GM23248 (cell line): ENCODE data around the gene TH. TPM values are rescaled to one million over a fixed set of nuclear protein-coding genes. Genes with fewer than 3 reads are reported as not detected.

Experiments
- DNase-seq: peaks from one replicate; pipeline ENCODE4 v3.0.0-alpha.2; 2015
- H2AFZ ChIP-seq: fragments of 200-600 bp; sonication (generic); 2 replicates; pipeline ENCODE4 v1.6.1; 2016; ENCODE audit warnings: antibody characterized with exemption
- H3F3A ChIP-seq: fragments of 200-600 bp; sonication (generic); 2 replicates; pipeline ENCODE4 v1.6.1; 2016; ENCODE audit warnings: mild to moderate bottlenecking, antibody characterized with exemption, mixed run types; ENCODE audit not compliant: insufficient read depth
- H3K27ac ChIP-seq: fragments of 200-600 bp; sonication (generic); 2 replicates; pipeline ENCODE4 v1.5.1; 2016; ENCODE audit warnings: mild to moderate bottlenecking
- H3K27me3 ChIP-seq: fragments of 200-600 bp; sonication (generic); replicated peaks from 2 replicates; pipeline ENCODE4 v1.6.1; 2016; ENCODE audit warnings: mild to moderate bottlenecking; ENCODE audit not compliant: insufficient read depth
- H3K36me3 ChIP-seq: fragments of 200-600 bp; sonication (generic); 2 replicates; pipeline ENCODE4 v1.6.1; 2016; ENCODE audit warnings: low read depth, mild to moderate bottlenecking
- H3K4me1 ChIP-seq: fragments of 200-600 bp; sonication (generic); 2 replicates; pipeline ENCODE4 v1.6.1; 2016; ENCODE audit warnings: mild to moderate bottlenecking; ENCODE audit not compliant: insufficient read depth
- H3K4me2 ChIP-seq: fragments of 200-600 bp; sonication (generic); one replicate; pipeline ENCODE4 v1.6.1; 2016; ENCODE audit warnings: mild to moderate bottlenecking; ENCODE audit not compliant: unreplicated experiment
- H3K4me3 ChIP-seq: fragments of 200-600 bp; sonication (generic); 2 replicates; pipeline ENCODE4 v1.5.1; 2016; ENCODE audit warnings: mild to moderate bottlenecking
- H3K79me2 ChIP-seq: fragments of 200-600 bp; sonication (generic); 2 replicates; pipeline ENCODE4 v1.6.1; 2016; ENCODE audit warnings: mild to moderate bottlenecking; ENCODE audit not compliant: insufficient read depth
- H3K9ac ChIP-seq: fragments of 200-600 bp; sonication (generic); 2 replicates; pipeline ENCODE4 v1.6.1; 2016; ENCODE audit warnings: mild to moderate bottlenecking
- H3K9me2 ChIP-seq: fragments of 200-600 bp; sonication (generic); 2 replicates; pipeline ENCODE4 v1.6.1; 2016; ENCODE audit warnings: mixed run types, mild to moderate bottlenecking, moderate library complexity; ENCODE audit not compliant: insufficient read depth
- H3K9me3 ChIP-seq: fragments of 200-600 bp; sonication (generic); one replicate; pipeline ENCODE4 v1.6.1; 2017; ENCODE audit warnings: low read depth
- H4K20me1 ChIP-seq: fragments of 200-600 bp; sonication (generic); 2 replicates; pipeline ENCODE4 v1.6.0; 2016; ENCODE audit not compliant: insufficient read depth
- EZH2 ChIP-seq: fragments of 200-600 bp; sonication (generic); IDR thresholded peaks from 2 replicates; pipeline ENCODE4 v1.6.1; 2018; ENCODE audit warnings: antibody characterized with exemption, mild to moderate bottlenecking; ENCODE audit not compliant: insufficient read depth, poor library complexity, severe bottlenecking
- EZH2phosphoT487 ChIP-seq: fragments of 200-600 bp; sonication (generic); IDR thresholded peaks from 2 replicates; pipeline ENCODE4 v1.6.1; 2018; ENCODE audit warnings: antibody characterized with exemption, moderate library complexity, mild to moderate bottlenecking, low read depth; ENCODE audit not compliant: insufficient read depth
- WGBS, 2 experiments: methylation state at CpG; one replicate each; pipeline ENCODE4 v1.1.6; 2015 to 2017; ENCODE audit warnings: low lambda C conversion rate in 2 of 2, low coverage in 1 of 2; ENCODE audit errors: missing lambda C conversion rate in 2 of 2; 5-methylcytosine and 5-hydroxymethylcytosine counted together
- in situ Hi-C: fragments of 300-500 bp; cut with MboI; formaldehyde crosslinking; loops from 2 replicates; pipeline ENCODE4 v1.15.0; 2020
- polyA plus RNA-seq: library from polyadenylated mRNA; unstranded; fragments of >200 nt; fragmentation: Nextera tagmentation; extraction: Ambion mirVana; gene quantifications from 2 replicates; pipeline ENCODE4 v1.2.1, GENCODE V29; 2016
- total RNA-seq: library from RNA; depleted of rRNA; stranded (reverse); fragments of >200 nt; shearing (Covaris generic); gene quantifications from 2 replicates; pipeline ENCODE4 v1.2.3, GENCODE V29; 2014

The TH gene
- total and polyA plus RNA-seq, 2 experiments from 2014 or later: not detected

- Histone ChIP-seq H3K36me3 (no peaks in the 10 kb centered on the region), H3K4me3 (no peak overlapping the region), H3K9me3 (no peaks in the 10 kb centered on the region), H3K27ac (no peak overlapping the region), H2AFZ (no peak overlapping the region), H3K4me1 (no peaks in the 10 kb centered on the region), H3K9ac (no peak overlapping the region), H3F3A (no peaks in the 10 kb centered on the region), H4K20me1 (no peaks in the 10 kb centered on the region), H3K4me2 (no peak overlapping the region), H3K27me3 (no peaks in the 10 kb centered on the region), H3K79me2 (no peaks in the 10 kb centered on the region), H3K9me2 (no peaks in the 10 kb centered on the region)
- no peak for TF ChIP-seq EZH2
- no peak for TF ChIP-seq EZH2phosphoT487
- DNase-seq: no peak
- WGBS, 2 experiments: 49 to 53% methylated on average over 11 to 12 of the region's 12 CpGs
- in situ Hi-C loops: no loop called here
Observed at GRCh38 chr11:2205981-2206690, 34.5 kb upstream of the TH start.

DNA sequence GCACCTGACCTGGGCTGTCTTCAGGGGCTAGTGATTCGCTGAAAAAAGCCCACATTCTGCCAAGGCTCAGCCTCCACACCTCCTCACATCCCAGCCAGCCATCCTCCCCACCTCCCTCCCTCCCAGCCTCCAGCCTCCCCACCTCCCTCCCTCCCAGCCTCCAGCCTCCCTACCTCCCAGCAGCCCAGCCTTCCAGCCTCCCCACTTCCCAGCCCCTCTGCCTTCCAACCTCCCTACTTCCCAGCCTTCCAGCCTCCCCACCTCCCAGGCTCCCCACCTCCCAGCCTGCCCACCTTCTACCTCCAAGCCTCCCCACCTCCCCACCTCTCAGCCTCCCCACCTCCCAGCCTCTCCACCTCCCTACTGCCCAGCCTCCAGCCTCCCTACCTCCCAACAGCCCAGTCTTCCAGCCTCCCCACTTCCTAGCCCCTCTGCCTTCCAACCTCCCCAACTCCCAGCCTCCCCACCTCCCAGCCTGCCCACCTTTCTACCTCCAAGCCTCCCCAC, 33.7 kb upstream of the TH start:
- Histone ChIP-seq H2AFZ (no peak overlapping the region), H3K79me2 (no peaks in the 10 kb centered on the region), H3F3A (no peaks in the 10 kb centered on the region), H3K9ac (no peak overlapping the region), H3K4me3 (no peak overlapping the region), H4K20me1 (no peaks in the 10 kb centered on the region), H3K9me3 (no peaks in the 10 kb centered on the region), H3K4me1 (no peaks in the 10 kb centered on the region), H3K27ac (no peak overlapping the region), H3K36me3 (no peaks in the 10 kb centered on the region), H3K27me3 (no peaks in the 10 kb centered on the region), H3K4me2 (no peak overlapping the region), H3K9me2 (no peaks in the 10 kb centered on the region)
- DNase-seq: no peak
- WGBS, 2 experiments: 40% methylated on average over 1 of the region's 1 CpG; no CpG with 5 or more reads in 1 of the 2 experiments
- TF ChIP-seq EZH2 (no peak), EZH2phosphoT487 (no peak)
- in situ Hi-C loops: no loop called here

- Histone ChIP-seq H3F3A (no peaks in the 10 kb centered on the region), H3K27me3 (no peaks in the 10 kb centered on the region), H2AFZ (no peak overlapping the region), H3K79me2 (no peaks in the 10 kb centered on the region), H3K27ac (no peak overlapping the region), H3K4me1 (no peaks in the 10 kb centered on the region), H3K4me2 (no peak overlapping the region), H3K9ac (no peak overlapping the region), H4K20me1 (no peaks in the 10 kb centered on the region), H3K9me2 (no peaks in the 10 kb centered on the region), H3K36me3 (no peaks in the 10 kb centered on the region), H3K9me3 (no peaks in the 10 kb centered on the region), H3K4me3 (no peak overlapping the region)
- 54 to 60% methylated on average over 17 to 21 of the region's 21 CpGs for WGBS, 2 experiments
- no peak for DNase-seq
- TF ChIP-seq EZH2phosphoT487: no peak
- TF ChIP-seq EZH2: no peak
- in situ Hi-C loops: loop anchor here (5.0 kb wide), 1 partner anchor 218 kb away; no protein-coding TSS in a partner anchor
Observed at GRCh38 chr11:2204361-2205213, 33.0 kb upstream of the TH start.

DNA sequence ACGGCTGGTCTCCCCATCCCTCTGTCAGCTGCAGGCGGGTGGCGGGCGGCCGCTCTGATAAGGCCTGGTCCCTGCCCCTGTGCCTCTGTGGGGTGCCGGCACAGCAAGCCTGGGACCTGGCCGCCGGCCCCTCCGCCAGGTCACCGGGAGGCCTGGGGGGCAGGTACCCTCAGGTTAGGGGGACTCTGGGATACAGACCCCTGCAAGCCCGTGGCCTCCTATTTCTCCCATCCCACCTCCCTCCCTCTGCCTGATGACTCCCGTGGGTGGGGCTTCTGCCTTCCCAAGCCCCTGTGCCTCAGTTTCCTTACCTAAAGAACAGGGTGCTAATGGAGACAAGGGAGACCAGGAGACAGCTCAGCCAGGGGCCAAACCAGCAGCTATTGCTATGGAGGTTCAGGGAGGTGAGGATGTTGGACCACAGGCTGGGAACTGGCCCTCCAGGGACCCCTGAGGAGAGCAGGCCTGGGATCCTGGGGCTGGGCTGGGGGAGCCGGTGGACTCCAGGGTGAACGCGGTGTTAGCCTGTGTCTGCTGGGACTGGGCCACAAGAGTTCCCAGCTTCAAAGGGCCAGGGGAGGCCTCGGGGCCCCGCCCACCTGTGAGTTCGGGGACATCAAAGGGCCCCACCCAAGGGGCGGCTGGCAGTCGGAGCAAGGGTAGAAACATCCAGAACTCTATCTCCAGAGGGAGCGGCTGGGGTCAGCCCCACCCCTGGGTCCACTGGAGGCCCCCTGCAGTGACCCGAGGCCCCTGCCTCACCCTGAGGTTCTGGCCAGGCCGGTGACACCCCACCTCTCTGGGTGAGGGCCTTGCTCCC, 32.0 kb upstream of the TH start:
- Histone ChIP-seq H3K4me3 (no peak overlapping the region), H3K9ac (no peak overlapping the region), H3K79me2 (no peaks in the 10 kb centered on the region), H2AFZ (no peak overlapping the region), H4K20me1 (no peaks in the 10 kb centered on the region), H3K27me3 (no peaks in the 10 kb centered on the region), H3K4me1 (no peaks in the 10 kb centered on the region), H3K4me2 (no peak overlapping the region), H3K9me3 (no peaks in the 10 kb centered on the region), H3K9me2 (no peaks in the 10 kb centered on the region), H3F3A (no peaks in the 10 kb centered on the region), H3K27ac (no peak overlapping the region), H3K36me3 (no peaks in the 10 kb centered on the region)
- TF ChIP-seq EZH2phosphoT487 (no peak), EZH2 (no peak)
- in situ Hi-C loops: loop anchor here (5.0 kb wide), 1 partner anchor 219 kb away; no protein-coding TSS in a partner anchor
- no peak for DNase-seq
- WGBS, 2 experiments: 52 to 62% methylated on average over 14 to 21 of the region's 23 CpGs
